Measurements from ENCODE around the gene MLST8.

Gene MLST8, protein sequence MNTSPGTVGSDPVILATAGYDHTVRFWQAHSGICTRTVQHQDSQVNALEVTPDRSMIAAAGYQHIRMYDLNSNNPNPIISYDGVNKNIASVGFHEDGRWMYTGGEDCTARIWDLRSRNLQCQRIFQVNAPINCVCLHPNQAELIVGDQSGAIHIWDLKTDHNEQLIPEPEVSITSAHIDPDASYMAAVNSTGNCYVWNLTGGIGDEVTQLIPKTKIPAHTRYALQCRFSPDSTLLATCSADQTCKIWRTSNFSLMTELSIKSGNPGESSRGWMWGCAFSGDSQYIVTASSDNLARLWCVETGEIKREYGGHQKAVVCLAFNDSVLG

DNA sequence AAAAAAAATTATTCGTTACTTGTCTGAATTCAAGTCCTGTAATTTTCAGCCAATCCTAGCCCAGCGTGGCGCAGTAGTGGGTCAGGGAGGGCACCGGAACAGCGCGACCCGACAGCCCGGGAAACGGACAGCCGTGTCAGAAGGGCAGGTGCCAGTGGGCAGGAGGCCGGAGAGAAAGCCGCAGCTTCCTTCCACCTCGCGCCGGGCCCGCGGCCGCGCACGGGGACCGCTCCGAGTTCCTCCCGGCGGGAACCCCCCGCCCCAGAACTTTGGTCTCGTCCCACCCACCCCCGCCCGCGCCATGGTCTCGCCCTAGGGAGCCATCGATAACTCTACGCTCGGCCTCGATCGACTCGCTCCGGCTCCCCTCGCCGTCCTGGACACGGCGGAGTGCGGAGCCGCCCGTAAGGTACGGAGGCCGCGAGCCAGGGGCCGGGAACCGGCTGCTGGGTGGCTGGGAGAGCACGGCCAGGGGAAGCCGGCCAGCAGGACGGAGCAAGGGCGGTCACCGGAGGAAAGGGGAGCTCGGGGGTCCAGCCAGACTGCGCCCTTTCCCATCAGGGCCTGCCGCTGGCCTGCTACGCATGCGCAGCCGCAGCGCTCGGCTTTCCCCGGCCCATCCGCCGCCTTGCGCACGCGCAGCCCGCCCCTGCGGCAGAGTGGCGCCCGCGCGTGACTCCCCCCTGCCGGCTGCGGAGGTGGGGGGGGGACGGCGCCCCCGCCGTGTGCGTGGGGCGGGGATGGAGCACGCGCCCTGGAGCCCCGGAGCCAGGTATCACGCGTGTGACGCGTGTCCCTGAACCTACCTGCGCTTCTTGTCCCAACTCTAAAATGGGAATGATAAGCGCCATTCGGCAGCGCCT is at the start of gene MLST8:
TSS of gene MLST8 (plus strand) at position 351 of the 863 bp plus-strand sequence. CDS start 632 bp downstream, outside the sequence.
- peak; percentile 93 for DNase-seq

DNA sequence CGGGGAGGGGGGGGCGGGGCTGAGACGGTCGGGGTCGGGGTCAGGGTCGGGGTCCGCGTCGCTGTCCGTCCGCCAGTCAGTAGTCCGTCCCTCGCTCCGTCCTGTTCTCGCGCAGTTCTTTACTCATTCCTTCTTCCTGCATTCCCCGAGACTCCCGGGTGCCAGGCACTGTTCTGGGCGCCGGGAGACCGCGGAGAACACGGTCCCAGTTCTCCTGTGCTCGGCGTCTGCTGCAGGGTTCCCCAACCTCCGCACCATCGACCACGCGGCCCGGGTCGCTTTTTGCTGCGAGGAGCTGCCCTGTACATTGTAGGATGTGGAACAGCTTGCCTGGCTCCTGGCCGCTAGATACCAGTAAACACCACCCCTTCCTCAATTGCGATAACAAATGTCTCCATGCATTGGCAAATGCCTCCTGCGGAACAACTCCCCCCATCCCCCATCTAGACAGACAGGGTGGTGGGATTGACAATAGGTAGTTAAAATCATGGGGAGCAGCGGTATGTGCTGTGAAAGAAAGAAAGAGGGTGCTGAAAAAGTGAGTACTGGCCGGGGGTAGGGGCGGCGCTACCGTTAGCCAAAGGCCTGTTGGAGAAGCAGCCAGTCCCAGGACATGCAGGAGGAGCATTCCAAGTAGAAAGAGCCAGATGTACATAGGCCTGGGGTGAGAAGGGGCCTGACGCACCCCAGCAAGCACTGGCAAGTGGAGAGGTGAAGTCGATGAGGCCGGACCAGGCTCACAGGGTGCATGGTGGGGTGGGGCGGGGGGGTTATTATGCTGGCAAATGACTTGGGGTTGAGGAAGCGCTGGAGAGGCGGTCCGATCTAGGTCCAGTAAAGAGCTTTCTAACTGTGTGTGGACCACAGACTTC is 49.0 kb upstream of the MLST8 start:
- DNase-seq: peak; percentile 47

DNA sequence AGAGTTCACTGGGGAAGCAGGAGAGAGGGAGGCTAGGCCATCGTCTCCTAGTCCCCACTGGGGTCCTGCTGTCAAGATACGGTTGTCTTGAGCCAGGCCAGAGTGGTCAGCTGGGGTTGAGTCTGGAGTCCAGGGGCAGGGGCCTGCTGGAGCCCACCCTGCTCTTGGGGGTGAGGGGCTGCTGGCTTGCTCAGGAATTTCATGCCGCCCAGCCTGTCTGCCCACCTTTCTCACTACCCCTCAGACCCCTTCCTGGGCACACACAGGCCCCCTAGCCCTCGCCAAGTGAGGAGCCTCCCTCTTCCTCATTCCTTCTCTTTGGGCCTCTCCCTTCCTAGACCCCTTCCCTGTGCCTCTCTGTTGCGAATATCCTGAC is 48.4 kb upstream of the MLST8 start:
- DNase-seq: no peak

DNA sequence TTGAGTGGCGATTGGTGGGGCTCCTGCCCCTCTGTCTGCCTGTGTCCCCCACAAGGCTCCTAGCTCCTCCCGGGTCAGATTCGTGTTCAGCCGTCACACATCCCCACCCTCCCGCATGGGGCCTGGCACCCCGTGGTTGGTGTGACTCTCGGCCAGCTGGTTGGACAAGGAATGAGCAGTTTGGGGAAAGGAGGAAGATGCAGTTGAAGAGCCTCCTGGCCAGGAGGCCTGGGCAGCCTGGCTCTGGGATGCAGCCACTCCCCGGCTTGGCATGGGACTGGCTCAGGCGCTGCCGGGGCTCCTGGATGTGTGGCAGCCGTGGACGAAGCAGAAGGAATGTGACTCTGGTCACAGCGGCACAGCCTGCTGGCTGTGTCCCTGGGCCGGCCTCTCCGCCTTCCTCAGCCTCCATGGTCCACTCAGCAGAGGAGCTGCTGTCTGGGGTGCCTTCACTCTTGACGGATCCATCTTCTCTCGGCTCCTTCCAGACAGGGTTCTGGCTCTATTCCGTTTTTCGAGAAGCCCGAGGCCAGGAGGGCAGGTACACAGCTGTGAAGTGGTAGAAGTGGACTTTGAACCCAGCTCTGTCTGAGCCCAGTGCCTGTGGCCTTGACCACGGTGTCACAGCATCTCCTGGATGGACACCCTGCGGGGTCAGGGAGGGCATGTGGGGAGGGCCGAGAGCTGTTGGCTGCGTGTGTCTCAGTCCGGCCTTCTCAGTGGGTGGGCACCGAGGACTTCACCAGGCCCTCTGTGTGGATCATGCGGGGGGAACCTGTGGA is 47.6 kb upstream of the MLST8 start:
- no peak for DNase-seq

DNA sequence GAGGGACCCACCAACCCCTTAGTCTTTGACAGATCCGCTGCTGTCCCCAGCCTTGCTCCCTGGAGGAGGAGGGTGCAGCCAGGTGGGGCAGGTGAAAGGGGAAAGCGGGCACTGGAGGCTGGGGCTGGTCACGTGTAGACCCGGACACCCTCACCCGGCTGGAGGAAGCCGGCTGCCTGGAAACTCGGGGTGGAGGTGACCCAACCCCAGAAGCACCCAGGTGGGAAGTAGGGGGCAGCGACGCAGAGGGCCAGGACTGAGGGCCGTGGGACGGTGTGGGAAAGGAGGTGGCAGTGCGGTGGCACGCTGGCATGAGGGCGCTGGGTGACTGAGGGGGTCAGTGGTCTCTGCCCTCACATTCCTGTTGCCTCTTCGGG is 47.0 kb upstream of the MLST8 start:
- no peak for DNase-seq

DNA sequence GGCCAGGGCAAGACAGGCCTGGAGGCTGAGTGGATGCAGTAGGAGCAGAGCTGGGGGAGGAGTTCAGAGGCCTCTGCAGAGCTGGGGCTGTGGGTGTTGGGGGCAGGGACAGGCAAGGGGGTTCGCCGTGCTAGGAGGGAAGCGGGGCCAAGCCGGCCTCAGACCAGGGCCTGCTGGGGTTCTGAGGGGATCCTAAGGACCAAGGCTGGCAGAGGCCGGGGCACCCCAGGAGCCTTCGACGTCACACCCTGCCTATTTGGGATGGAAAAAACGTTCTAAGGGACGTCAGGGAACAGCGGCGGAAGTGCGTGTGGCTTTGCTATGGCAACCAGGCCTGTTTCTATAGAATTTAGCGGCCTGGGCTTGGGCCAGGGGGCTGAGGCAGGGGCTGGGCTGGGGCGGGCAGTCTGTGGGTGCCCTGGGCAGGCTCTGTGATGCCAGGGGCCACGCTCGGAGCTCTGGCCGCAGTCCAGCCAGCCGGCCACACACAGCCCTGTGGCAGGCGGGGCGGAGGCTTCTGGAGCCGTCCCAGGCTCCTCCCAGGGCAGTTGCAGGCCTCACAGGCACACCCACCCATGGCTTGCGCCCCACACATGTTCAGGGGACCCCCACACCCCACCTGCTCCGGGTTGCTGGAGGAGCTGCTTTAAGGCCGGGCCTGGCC is 45.9 kb upstream of the MLST8 start:
- no peak for DNase-seq

DNA sequence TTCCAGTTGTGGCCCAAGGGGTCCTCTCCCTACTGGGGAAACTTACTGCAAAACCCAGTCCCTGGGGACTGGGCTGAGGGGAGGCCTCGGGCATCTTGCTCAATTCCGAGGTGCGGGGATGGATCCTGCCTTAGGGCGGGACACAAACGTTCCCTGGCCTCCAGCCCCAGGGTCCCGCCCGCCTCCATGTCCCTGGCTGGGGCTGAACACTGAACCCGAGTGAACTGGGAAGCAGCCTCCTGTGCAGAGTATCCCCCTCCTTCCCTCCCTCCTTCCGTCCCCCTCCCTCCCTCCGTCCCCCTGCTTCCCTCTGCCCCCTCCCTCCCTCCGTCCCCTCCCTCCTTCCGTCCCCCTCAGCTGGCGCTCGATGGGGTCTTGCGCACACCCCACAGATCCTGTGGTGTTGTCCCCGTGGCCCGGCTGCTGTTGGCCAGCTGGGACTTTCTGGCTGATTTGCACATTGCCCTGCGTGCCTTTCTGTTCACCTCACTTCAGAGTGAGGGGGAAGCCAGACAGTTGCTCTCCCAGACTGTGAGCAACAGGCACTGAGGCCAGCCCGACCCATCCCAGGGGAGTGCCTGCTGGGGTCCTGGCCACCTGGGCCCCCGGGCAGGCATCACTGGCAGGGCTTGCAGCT is 44.2 kb upstream of the MLST8 start:
- no peak for DNase-seq

DNA sequence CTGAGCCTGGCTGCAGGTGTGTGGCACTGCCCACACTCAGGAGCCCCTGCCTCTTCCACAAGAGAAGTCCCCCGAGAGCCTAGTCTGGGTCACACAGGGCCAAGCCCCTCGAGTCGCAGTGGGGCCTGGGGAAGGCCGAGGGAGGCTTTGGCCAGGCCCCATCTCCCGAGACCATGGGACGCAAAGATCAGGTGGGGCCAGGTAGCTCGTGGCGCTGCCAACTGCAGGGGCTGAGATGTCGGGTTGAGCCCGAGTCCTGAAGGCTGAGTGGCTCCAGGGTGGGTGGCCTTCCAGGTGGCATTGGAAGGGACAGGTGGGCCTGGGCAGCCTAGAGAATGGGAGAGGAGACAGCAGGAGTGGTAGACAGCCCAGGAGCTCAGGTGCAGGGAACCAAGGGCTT is 43.3 kb upstream of the MLST8 start:
- no peak for DNase-seq

DNA sequence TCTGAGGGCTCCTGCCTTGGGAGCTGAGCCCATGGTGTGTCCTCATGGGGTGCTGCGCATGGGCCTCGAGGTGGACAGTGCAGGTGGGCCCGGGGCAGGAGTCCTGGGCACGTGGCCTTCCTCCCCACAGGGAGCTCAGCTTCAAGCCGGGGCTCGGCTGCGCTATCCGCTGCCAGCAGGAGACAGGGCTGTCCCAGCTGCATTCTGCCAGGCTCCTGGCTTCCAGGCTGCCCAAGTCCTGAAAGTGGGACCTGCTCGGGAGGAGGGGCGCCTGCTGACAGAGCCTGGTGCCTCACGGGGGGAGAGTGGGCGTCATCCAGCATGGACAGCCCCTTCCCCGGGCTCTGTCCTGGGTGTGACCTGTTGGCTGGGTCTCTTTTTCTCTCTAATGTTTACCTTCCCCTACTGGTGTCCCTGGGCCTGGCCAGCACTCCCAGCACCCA is 42.6 kb upstream of the MLST8 start:
- DNase-seq: no peak

DNA sequence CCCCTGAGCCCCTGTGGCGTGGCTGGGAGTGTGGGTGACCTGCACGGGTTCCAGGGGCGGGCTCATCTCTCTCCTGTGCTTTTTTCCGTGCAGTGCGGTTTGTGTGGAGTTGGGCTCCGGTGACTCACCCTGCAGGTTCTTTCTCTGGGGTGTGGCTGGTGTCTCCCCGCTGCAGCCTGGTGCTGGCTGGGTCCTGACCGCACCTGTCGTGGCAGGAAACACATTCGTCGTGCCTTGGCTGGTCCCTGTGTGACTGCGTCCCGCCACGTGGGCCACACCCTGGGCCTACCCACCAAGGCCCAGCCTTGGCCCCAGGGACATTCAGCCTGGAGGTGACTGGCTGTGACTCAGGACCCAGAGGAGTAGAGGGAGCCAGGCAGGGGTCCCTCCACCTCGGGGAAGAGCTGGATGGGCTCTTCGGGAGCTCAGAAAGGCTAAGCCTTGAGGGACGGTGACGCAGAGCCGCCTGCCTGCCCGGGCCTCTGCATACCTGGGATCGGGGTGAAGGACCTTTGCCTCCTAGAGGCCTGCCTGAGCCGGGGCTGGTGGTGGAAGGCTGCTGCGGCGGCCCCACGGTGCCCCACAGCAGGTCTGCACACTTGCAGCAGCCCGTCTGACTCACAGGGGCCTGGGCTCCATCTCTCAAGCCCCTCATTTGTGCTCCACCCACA is 41.9 kb upstream of the MLST8 start:
- DNase-seq: no peak

DNA sequence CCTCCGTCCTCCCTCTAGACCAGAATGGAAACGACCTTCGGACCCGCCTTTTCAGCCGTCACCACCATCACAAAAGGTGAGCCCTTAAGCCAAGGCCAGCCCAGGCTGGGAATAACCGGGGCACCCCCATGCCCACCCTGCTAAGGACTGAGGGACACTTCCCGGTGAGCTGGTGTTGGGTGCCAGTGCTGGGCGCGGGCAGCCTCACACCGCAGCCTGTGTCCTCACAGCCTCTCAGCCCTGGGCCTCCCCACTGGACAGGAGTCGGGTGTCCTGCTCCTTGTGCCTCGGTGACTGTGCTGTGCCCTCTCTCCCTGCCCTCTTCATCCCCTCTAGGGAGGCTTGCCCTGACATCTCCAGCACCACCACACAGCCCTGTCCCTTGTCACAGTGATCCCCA is 39.4 kb upstream of the MLST8 start:
- DNase-seq: no peak

DNA sequence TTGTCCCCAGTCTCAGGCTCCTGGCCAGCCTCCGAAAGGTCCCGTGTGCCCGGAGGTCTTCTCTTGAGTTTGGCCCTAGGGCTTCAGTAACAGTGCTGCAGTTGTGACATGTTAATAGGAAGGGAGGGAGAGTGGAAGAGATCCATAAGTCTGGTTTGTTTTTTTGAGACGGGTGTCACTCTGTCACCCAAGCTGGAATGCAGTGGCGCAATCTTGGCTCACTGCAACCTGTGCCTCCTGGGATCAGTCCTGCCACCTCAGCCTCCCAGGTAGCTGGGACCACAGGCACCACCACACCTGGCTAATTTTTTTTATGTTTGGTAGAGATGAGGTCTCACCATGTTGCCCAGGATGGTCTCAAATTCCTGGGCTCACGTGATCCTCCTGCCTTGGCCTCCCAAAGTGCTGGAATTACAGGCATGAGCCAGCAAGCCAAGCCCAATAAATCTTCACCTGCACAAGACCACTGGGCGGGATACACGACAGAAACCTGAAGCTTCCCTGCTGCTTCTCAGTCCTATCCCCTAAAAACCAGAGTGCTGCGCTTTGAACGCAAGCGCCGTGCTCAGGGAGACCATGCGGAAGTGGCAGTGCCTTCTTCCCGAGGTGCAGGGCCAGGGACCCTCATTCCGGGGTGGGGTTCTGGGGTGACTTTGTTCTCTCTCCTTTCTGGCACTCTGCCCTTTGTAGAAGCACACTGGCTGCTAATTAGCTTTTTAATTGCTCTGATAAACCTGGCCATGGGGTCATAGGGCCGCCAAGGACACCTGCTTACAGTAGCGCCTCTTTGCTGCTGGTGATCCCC is 38.8 kb upstream of the MLST8 start:
- no peak for DNase-seq

DNA sequence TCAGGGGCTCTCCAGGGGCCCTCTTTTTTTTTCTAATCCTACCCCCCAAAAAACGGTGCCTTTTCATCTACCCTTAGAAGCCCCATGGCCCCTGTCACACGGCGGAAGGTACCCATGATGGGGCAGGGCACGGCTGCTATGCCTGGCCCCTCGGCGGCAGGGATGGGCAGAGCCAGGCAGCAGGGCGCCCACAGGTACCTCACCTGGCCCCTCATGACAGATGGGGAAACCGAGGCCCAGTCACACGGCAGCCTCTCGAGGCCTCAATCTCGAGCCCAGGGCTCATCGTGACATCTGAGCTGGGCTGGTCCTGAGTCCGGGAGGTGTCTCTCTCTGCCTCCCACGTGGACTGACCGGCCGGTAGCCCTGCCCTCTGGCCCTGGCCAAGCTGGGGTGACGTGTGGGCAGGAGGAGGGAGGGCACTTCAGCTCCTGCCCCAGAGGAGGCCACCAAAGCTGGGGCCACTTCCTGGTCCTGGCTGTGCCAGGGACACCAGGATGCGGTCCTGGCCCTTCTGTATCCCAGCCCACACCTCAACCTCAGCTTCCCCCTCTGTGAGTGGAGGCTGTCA is 38.1 kb upstream of the MLST8 start:
- no peak for DNase-seq

DNA sequence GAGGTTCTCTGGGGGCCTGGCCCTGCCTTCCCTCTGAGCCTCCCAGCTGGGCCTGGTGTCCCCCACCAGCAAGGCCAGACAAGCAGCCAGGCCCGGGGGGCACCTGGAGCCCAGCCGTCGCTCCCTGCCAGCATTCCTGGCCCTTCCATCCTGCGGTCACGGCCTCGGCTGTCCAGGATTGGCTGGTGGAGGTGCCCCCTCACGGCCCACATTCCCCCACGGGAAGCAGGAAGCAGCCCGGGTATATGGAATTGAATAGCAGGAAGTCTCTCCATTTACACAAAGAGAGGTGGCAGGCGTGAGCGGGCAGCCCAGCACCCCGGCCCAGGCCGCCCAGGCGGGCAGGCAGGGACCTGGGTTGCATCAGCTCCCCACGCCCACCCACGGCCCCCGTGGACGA is 35.2 kb upstream of the MLST8 start:
- DNase-seq: no peak

DNA sequence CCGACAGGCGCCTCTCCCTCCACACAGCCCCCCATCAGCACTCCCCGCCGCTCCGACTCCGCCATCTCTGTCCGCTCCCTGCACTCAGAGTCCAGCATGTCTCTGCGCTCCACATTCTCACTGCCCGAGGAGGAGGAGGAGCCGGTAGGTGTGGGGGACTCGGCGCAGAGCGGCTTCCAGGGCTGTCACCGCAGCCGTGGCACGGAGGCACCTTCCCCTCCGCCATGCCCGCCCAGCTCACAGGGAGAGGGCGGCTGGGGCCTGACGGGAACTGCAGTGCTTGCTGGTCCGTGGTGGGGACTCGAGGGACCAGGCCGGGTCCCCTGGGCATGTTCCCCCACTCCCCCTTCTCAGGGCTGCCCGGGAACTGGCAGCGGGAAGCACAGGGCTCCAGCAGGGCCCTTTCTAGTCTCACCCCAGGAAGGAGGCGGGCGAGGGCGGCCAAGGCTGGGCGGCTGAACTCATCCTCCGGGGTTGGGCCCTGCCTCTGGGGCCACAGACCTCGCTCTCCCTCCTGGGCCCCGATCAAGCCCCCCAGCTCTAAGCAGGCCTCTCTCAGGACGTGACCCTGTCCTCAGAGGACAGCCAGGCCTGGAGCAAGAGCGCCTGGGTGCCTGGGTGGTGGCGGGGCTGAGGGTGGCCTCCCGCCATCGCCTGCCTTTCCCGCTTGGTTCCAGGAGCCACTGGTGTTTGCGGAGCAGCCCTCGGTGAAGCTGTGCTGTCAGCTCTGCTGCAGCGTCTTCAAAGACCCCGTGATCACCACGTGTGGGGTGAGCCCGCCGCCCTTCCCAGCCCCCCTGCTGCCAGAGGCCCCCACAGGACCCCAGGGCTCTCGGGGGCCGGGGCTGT is 34.4 kb upstream of the MLST8 start:
- no peak for DNase-seq

DNA sequence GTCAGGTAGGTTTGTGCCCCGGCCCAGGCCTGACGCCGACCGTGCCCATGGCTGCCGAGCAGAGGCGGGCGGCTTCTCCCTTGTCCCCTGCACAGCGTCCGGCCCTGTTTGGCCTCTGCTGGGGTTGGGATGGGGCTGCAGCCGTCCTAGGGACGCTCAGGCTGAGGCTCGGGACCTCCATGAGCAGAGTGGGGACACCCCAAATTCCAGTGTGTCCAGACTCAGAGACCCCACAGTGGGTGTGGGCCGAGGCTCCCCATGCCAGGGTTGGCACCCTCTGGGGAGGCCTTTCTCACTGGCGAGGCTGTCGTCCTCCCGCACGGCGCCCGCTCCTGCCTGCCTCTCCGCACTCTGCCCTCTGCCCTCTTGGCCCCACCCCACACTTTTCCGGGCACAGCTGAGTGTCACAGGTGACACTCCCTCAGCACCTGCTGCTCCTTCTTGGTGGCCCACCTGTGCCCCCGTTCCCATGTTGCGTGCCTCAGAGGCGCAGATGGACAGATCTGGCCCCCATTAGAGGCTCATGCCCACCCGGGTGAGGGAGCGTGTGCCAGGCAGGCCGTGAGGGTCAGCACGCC is 33.6 kb upstream of the MLST8 start:
- DNase-seq: no peak

DNA sequence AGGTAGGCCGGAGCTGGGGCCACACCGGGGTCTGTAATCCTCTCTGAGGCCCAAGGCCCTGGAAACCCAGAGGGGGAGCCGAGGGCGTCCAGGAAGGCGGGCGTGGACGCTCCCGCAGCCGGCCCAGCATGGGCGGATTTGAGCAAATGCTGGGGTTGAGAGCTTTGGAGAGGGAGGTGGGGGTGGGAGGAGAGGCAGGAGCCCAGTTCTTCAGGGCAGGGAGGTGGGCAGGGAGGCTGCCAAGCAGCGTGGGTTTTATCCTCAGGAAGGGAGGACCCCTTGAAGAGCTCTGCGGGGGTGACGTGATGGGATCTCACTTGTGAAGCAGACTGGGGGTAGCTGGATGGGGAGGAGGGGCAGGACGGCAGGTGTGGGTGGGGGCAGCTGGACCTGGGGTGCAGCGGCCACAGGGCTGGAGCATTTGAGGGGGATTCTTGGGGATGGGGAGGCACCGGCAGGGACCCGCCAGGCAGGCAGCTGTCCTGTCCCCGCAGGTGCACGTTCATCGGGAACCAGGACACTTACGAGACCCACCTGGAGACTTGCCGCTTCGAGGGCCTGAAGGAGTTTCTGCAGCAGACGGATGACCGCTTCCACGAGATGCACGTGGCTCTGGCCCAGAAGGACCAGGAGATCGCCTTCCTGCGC is 32.4 kb upstream of the MLST8 start:
- no peak for DNase-seq

DNA sequence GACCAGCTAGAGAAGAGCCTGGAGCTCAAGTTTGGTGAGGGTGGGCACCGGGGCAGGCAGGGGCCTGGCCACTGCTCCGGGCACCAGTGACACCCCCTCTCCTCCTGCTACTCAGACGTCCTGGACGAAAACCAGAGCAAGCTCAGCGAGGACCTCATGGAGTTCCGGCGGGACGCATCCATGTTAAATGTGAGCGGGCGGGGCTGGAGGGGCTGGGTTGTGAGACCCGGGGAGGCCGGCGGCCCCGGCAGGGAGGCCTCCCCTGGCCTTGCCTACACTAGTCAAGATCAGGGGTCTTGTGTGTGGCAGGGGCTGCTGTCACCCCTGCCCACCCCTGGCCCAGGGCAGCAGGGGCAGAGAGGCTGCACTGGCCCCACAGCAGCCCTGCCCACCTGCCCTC is 31.9 kb upstream of the MLST8 start:
- no peak for DNase-seq
